ENCODE results near the gene TAF1B.

DNA sequence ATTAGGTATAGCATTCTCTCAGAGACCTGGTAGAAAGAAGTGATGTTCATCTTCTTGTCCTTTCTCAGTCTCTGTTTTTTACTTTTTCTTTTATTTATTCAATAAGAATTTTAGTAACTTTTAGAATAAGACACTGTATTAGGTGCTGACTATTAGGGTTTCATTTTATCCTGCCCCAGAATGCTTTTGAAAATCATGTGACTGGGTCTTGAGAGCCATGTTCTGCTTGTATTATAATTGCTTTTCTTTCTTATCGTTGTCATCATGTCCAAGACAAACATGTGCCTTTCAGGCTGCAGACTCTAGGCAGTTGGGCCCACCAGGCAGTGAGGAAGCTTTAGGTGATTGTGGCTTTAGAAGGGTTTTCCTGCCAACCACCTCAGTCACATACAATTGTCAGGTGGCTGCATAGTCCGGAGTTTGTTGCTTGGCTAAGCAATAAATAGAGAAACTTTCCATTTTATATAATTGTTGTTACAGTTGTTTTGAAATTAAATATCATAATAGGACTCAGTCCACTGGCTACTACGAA lies 123.3 kb downstream of the TAF1B start:
- TF ChIP-seq, protein P1, sequence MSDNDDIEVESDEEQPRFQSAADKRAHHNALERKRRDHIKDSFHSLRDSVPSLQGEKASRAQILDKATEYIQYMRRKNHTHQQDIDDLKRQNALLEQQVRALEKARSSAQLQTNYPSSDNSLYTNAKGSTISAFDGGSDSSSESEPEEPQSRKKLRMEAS (IDR thresholded peaks at IDR 0.05; ENCODE audit: low read depth, low read length): no peak
- TF ChIP-seq BHLHE40 (IDR thresholded peaks at IDR 0.05; ENCODE audit: borderline replicate concordance in 1 of 2, low read depth in 2 of 2, low read length in 1 of 2) (no peak), CHD2 (IDR thresholded peaks at IDR 0.05; ENCODE audit: borderline replicate concordance, low read depth, low read length) (no peak), ZNF274 (IDR thresholded peaks at IDR 0.05; ENCODE audit: insufficient read depth, insufficient read length) (no peak), TCF7 (IDR thresholded peaks at IDR 0.05; ENCODE audit: borderline replicate concordance) (no peak)
- TF ChIP-seq, protein P2, sequence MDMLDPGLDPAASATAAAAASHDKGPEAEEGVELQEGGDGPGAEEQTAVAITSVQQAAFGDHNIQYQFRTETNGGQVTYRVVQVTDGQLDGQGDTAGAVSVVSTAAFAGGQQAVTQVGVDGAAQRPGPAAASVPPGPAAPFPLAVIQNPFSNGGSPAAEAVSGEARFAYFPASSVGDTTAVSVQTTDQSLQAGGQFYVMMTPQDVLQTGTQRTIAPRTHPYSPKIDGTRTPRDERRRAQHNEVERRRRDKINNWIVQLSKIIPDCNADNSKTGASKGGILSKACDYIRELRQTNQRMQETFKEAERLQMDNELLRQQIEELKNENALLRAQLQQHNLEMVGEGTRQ (IDR thresholded peaks at IDR 0.05; ENCODE audit: borderline replicate concordance, low read depth, low read length): no peak
- TF ChIP-seq, protein P3, sequence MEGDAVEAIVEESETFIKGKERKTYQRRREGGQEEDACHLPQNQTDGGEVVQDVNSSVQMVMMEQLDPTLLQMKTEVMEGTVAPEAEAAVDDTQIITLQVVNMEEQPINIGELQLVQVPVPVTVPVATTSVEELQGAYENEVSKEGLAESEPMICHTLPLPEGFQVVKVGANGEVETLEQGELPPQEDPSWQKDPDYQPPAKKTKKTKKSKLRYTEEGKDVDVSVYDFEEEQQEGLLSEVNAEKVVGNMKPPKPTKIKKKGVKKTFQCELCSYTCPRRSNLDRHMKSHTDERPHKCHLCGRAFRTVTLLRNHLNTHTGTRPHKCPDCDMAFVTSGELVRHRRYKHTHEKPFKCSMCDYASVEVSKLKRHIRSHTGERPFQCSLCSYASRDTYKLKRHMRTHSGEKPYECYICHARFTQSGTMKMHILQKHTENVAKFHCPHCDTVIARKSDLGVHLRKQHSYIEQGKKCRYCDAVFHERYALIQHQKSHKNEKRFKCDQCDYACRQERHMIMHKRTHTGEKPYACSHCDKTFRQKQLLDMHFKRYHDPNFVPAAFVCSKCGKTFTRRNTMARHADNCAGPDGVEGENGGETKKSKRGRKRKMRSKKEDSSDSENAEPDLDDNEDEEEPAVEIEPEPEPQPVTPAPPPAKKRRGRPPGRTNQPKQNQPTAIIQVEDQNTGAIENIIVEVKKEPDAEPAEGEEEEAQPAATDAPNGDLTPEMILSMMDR (IDR thresholded peaks at IDR 0.05 in 2 of 3, conservative IDR thresholded peaks at IDR 0.05 in 1 of 3; ENCODE audit: control insufficient read depth in 2 of 3, extremely low read depth in 1 of 3, insufficient read depth in 1 of 3, low read depth in 3 of 3, low read length in 3 of 3): no peak

All from GM12878 (cell line).